ENCODE data around the gene ELL2.

ELL2 gene

DNA sequence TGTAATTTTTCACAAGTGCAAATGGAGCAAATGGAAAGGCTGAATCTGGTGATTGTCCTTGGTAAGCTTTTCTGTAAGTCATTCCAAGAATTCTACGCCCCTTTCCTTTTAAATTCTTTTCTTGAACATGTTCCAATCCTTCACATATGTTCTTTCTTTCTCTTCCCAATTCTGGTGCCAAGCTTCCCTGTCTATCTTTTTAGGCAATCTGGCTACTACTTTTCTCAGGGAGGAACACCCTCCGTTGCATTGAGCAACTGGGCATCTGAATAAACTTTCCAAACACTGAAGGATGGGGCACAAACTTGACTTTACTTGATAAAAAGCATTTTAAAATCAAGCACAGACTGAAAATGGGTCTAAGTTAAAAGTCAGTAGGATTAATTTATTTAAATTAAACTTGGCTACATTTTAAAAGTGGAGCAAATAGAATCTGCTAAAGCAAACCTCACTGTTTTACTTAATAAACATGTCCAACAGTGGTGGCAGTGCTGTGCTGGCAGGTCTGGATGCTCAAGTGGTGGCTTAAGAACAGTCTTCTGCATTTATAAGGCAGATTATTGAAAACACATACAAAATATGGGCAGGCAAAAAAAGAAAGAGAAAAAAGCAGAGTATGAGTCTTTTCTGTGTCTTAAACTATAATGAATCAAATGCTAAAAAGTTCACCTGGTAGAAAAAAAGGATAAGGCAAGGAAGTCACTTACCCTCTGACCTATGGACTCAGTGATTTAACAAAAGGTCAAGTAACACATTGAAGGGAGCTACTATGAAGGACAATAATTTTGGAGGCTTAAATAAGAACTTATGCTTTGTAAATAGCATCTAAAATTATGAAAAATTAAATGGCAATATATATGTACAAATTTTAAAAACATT, 5.4 kb downstream of the ELL2 start:
- DNase-seq, result peak; percentile 57

DNA sequence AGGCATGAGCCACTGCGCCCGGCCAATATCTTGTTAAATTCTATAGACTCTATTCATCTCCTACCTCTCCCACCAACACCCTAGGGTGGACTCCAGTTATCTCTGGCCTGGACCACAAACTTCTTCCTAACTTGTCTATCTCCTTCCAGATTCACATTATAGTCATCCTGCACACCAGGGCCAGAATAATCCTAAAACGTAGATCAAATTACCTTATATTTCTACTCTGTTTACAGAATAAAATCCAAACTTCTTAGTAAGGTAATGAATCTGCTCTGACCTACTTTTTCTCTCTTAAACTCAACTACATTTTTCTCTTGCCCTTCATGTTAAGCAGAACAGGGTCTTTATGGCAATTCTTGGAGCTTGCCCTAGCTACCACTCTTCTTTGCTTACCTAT, 6.9 kb downstream of the ELL2 start:
- no peak for DNase-seq

DNA sequence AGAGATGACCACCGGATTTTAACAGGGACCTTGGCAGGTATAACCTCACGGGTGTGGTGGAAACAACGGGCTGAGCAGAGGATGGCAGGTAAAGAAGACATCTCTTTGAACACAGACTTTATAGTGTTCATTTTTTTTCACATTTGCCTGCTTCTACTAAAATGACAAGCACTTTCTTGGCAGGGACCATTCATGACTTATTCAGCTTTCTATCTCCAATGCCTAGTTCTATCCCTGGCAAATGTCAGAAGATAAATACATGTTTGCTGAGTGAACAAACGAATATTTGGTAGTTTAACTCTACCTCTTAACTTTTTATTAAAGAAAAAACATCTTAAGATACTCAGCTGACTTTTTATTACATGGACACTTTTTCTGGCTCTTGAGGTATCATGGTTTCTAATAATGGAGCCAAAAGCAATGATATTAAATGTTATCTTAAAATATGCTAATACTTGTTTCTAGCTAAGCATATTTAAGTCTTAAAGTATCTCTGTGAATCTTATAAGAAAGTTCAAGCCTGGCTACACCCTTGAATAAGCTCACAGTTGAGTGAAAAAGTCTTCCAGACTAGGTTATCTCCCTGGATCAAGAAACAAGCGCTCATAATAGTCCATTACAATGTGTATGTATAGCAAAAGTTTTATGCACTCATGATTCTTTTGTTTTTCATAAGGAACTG, 8.5 kb downstream of the ELL2 start:
- DNase-seq, result no peak

DNA sequence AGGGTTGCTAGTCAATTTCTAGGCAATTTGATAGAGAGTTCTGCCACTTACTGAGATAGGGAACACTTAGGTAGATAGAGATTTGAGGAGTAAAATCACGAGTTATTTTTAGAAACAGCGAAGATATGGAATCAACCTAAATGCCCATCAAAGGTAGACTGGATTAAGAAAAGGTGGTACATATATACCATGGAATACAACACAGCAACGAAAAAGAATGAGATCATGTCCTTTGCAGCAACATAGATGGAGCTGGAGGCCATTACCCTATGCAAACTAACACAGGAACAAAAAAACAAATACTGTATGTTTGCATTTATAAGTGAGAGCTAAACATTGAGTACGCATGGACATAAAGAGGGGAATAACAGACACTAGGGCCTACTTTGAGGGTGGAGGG, 9.7 kb downstream of the ELL2 start:
- no peak for DNase-seq

DNA sequence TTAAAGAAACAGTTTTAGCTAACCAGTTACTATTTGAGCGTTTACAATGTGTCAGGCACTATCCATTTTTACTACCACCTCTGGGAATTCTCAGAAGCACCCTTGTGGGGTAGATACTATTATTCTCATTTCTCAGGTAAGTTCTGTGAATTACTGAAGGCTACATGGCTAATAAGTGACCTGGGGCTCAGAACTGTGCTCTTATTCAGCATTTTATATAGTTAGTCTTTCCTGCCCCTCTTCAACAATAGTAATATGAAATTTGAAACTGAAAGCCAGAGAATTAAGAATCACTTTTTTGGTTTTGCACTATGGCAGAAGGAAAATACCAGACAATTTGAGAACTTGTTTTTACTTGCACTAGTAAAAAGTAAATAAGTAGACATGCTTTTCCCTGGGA, 11.8 kb downstream of the ELL2 start:
- peak; percentile 28 for DNase-seq

DNA sequence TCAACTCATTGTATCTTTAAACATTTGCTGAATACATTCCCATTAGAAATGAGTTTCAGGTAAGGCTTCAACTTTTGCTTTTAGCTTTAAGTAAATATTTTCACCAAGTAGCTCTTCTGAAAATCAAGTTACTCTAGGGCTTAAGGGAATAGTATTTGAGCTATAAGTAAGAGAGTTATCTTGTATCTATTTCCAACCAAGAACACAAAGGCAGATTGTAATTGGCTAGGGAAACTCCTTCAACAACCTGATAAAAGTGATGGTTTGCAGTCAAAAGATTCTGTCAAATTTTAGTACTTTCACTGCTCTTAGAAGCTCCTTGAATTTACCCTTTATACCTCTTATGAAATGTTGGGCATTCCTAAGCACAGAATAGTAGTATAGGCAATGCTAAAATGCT, 13.0 kb downstream of the ELL2 start:
- DNase-seq, result peak; percentile 41

DNA sequence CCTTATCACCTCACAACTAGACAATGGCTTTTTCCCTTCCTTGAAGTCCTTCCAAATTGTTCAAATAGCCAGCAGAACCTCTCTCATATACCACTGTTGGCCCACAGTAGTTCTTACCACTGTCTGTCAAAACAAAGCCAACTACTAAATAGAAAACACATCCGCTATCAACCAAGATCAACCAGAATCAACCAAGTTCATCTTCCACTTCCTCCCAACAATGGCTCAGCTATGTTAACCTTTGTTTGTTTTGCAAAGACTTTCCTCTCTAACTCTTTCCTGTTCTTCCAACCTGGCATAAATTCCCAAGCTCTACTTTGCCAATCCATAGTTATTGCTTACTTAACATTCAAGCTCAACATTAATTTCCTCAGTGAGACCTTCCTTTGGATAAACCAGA, 15.2 kb downstream of the ELL2 start:
- no peak for DNase-seq

DNA sequence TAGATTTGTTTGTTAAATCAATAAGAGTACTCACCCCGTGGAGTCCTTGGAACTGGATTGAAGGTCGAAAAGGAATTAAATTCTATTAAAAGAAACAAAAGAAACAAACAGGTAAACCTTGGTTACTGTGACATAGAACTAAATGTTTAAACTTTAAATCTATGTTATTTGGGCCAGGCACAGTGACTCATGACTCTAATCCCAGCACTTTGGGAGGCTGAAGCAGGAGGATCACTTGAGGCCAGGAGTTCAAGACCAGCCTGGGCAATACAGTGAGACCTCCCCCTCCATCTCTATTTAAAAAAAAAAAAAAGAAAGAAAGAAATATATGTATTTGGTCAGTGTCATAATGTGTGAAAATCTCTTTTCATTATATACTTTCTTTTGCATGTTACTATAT, 18.7 kb downstream of the ELL2 start:
- DNase-seq, result no peak

DNA sequence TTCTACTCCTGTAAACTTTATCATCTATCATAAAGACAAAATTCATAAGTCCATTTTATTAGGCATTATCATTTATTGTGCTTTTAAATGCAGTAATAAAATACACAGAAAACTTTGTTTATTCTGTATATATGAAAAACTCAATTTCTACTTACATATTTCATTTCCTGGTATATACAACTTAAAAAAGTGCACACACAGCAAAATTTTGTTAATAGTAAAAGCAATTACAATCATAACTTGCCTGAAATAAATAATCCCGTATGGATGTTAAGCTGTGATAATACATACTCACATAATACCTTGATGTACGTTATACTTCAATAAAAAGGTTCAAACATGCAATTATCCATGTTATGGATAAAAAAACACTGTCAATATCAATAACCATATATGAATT, 19.2 kb downstream of the ELL2 start:
- no peak for DNase-seq

DNA sequence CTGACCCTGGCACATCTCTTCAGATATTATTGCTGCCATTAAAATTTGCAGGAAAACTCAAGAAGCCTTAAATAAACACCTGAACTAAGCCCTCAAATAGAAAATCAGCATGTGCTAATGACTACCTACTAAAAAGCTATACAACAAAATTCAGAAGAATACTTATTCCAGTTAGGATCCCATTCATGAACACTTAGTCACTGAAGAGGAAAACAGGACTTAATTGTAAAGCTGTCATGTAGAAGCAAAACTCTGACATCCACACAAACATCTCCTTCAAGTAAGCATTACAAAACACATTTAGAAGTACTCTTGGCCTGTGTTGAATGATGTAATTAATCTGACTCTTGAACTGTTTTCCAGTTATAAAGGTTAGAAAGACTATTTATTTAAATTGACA, 19.9 kb downstream of the ELL2 start:
- no peak for DNase-seq

DNA sequence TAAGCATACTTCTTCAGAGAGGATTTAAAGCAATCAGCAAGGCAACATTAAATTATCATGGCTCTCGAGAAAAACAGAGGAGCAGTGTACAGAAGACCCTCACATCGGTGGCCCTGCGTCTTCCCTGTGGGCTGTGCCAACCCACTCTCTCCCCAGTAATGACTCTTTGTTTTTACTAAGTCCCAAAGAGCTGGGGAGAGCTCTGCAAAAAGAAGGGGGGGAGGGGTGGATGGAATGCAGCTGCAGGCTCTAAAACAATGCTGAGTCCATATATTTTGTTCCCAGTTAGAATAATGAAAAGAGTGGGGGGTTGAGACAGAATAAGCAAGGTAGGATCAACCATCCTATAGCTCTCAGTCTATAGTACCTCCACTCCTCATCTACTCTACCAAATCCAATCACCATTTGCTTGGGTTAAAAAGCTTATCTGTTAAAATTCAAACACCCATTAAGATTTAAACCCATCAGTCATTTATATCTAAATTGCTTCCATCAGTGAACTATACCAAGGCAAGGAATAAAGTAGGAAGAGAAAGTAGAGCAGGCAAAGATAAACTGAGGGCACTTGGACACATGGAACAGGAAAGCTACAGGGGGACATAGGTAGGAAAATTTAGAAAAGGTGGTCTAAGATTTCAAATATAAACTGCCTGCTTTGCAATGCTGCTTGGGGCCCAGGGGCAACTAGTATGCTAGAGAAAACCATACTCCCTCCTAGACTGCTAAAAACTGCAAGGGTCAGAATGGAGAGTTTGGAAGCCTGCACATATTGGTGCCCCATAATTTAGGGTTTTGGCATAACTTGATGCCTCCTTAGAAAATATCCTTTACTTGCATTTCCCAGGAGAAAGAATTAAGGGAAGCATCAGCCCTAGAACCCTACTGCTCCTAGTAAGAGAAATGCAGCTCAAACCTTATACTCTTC, 20.6 kb downstream of the ELL2 start:
- no peak for DNase-seq

DNA sequence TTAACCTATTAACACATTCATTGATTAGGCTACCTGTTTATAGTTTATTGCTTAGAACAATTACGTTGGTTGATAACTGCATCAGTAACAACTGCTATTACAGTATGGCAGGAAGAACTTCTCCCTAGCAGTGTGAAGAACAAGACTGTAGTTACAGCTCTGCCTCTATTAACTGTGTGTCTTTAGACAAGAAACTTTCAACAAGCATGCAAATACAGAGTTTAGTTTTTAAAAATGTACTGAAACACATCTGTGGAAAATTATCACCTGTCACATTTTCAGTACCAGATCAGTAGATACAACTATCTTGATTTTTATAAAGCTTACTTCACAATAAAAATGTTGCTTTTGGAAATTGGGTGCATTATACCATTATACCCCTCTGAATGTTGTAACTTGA, 22.2 kb downstream of the ELL2 start:
- no peak for DNase-seq

DNA sequence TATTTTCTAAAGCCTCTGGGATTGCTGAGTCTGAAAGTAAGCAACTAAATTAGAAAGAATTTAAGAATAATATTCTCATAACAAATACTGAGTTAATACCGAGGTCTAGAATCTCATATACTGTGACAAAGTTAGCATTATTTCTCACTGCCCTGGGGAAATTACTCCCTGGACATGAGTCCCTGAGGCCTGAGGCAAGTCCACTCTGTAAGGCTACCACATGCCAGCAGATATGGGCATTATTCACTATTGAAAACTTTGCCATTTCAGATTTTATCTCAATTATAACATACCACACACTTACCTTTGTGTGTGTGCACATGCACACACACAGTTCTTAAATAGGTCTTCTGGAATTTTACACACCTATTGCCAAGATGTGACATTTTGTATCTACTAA, 22.9 kb downstream of the ELL2 start:
- no peak for DNase-seq

DNA sequence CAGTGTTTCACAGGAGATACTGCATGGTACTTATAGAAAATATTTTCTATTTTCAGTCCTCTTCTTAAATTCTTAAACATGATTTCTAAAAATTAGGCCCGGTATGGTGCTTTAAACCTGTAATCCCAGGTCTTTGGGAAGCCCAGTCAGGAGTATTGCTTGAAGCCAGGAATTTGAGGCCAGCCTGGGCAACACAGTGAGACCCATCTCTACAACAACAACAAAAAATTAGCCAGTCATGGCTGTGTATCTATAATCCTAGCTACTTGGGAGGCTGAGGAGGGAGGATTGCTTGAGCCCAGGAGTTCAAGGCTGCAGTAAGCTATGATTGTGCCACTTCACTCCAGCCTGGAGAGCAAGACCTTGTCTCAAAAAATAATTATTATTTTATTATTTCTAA, 23.3 kb downstream of the ELL2 start:
- no peak for DNase-seq

DNA sequence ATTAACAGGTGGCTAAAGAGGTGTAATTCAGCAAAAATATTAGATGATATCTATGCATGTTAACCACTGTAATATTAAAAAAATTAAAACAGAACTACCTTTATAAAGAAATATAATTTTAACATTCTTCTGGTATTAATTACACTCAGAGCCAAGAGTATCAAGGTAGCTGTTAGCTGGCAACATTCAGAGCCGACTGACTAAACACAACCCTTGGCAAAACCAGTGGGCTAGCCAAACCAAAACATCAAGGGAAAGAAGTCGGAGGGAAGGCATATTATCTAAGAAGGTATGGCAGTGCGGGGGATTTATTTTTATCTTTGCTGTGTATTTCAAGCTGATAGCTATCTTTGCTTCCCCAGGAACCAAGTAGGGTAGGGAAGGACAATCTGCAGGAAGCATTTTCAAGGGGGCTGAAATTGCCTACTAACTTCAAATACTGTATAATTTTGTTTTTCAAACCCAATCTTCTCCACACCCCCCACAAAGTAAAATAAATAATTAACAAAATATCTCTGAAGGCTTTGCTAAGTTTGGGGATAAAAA, 24.0 kb downstream of the ELL2 start:
- no peak for DNase-seq

DNA sequence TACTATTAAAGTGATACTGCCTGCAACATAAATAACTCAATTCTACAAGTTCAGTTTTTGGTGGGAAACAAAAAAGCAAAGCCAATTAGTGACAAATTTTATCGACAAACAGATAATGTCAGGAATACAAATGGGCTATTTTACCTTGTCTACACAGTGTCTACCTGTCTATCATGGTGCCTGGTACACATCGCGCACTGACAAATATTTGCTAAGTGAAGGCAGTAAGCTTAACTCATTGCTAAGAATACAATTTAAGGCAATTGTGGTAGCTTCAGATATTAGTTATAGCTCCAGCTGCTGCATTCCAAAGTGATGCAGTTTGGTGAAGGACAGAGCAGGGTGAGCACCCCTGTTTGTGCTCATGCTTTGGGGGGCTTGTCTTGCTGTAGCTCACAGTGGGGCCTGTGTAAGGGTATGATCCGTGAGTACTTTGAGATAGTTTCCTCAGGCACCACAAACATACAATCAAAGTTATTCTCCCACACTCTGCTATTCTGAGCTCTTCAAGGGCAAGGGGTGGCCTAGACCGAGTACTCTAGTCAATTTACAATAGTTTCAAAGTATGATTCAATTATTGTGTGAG, 24.7 kb downstream of the ELL2 start:
- no peak for DNase-seq

DNA sequence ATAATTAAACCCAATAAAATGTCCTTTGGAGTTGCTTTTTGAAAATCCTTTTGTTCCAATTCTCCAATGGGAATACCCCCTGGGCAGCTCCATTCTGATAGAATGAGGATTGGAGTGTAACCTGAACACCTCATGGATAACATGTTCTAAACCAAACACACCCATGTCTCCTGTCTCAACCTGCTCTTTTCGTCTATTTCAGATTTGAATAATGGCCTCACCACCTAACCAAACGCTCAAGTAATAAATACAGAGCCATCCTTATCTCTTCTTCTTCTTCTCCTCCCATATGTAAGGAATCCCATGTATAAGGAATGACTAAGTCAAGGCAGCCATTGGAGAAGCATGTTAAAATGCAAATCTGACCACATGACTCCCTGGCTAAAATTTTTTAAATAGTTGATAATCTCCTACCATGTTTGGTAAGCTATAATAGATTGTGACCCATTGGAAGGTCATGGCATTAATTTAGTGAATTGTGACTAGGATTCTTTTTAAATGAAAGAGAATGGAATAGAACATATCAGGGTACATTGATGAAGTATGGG, 26.0 kb downstream of the ELL2 start:
- DNase-seq, result no peak

DNA sequence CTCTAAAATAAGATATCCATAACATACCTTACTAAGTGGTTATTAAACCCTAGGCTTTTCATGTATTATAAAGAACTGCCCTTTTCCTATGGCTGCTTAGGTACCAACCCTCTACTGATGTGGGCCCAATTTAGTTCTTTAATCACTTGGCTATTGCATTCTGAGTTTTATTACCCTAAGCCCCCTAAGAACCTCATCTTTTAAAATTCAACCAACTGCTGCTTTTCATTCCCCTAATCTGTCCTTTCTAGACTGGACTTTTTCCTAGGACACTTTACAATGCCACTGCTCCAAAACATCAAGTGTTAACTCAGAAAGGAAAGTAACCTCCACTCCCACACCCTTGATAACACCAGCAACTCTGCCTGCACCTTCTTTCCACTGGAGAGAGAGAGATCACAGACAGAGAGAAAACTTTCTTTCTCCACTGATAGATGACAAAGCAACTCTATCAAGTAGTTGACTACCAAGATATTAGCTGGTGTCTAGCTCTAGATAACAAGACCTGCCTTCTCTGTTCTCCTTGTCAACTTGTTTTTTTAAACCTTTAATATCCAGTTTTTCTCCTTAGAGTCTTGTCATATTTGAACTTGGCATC, 27.3 kb downstream of the ELL2 start:
- peak; percentile 85 for DNase-seq

DNA sequence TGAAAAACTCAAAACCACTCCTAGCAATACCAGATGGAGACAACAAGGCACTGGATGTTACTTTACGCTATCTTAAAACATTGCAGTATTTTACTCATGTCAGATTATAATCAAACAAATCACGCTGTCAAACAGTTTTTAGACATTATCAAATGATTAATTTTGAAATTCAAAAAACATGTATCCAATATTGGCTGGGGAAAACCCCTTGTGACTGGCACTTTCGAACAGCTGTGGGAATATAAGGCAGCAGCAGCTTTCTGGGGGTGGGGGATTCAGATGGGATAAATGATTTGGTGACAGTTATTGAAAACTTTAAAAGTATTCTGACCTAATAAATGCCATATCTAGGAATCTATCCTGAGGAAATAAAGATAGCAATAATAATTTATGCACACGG, 28.7 kb downstream of the ELL2 start:
- DNase-seq, result no peak

DNA sequence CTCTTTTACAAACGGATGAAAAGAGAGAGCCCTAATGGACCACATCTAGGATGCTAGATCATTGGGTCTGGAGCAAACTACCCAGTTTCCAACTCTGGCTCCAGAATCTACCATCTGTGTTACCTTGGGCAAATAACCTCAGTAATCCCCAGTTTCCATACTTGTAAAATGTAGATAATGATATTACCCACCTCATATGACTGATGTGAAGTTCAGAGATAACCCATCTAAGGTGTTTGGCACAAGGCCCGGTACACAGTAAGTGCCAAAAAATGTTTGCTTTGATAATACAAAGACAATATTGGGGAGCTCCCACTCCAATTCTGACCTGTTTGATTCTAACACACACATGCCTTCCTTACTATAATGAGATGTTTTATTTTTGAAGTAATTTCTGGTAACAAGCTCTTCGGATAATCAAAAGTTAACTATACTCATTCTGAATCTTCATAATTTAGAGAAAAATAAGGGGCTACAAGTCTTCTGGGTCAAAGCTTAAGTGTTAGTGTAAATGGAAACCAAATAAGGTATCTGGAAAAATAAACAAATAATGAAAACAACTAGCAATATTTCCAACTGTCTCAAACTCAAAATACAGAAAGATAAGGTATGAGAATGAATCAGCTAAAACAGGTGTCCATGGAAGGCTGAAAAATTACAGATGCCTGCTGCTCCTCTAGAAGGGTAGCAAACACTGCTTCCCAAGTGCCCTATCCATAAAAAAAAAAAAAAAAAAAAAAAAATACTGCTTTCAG, 30.4 kb downstream of the ELL2 start:
- DNase-seq, result no peak
